GM19397 (cell line): ENCODE data around the gene PRSS3.
"Not testable (repeated sequence)": the region's sequence is repeated elsewhere in the genome, so short reads cannot be mapped to it uniquely, and the experiment has no call there.

ENCODE experiments used
- ATAC-seq: cut with Tn5 transposase; IDR thresholded peaks from one replicate; pipeline ENCODE4 v1.9.1; 2021; ENCODE audit warnings: mild to moderate bottlenecking, moderate library complexity; ENCODE audit not compliant: unreplicated experiment

PRSS3 gene

GRCh38 chr9:33785914-33786313, 9.4 kb upstream of the PRSS3 start:
- ATAC-seq: no peak

- ATAC-seq: no peak
These were observed 8.7 kb upstream of the PRSS3 start for GRCh38 chr9:33786681-33787080.

GRCh38 chr9:33787839-33788238, 7.5 kb upstream of the PRSS3 start:
- no peak for ATAC-seq

- not testable (repeated sequence) for ATAC-seq
These were observed 5.9 kb upstream of the PRSS3 start for GRCh38 chr9:33789429-33789828.

- ATAC-seq: no peak
These were observed 4.2 kb upstream of the PRSS3 start for GRCh38 chr9:33791117-33791516.

GRCh38 chr9:33793496-33793895, 1.9 kb upstream of the PRSS3 start:
- ATAC-seq: not testable (repeated sequence)

GRCh38 chr9:33794560-33794959, 801 bp upstream of the PRSS3 start:
- ATAC-seq: no peak

GRCh38 chr9:33795819-33796218, 458 bp downstream of the PRSS3 start:
- no peak for ATAC-seq

GRCh38 chr9:33796679-33797078, 1.3 kb downstream of the PRSS3 start:
- ATAC-seq: not testable (repeated sequence)

- no peak for ATAC-seq
These were observed 2.5 kb downstream of the PRSS3 start for GRCh38 chr9:33797837-33798236.

GRCh38 chr9:33798545-33798944, 3.2 kb downstream of the PRSS3 start:
- ATAC-seq: no peak

- ATAC-seq: no peak
These were observed 4.8 kb downstream of the PRSS3 start for GRCh38 chr9:33799928-33800704.

GRCh38 chr9:33800886-33801285, 5.5 kb downstream of the PRSS3 start:
- no peak for ATAC-seq

GRCh38 chr9:33801943-33802500, 6.7 kb downstream of the PRSS3 start:
- not testable (repeated sequence) for ATAC-seq

GRCh38 chr9:33804196-33804595, 8.8 kb downstream of the PRSS3 start:
- ATAC-seq: not testable (repeated sequence)

GRCh38 chr9:33807156-33807555, 11.8 kb downstream of the PRSS3 start:
- not testable (repeated sequence) for ATAC-seq

- ATAC-seq: not testable (repeated sequence)
These were observed 13.6 kb downstream of the PRSS3 start for GRCh38 chr9:33808979-33809322.

GRCh38 chr9:33809506-33809905, 14.1 kb downstream of the PRSS3 start:
- ATAC-seq: no peak

- ATAC-seq: no peak
These were observed 18.6 kb downstream of the PRSS3 start for GRCh38 chr9:33813712-33814641.

GRCh38 chr9:33815781-33816180, 20.4 kb downstream of the PRSS3 start:
- no peak for ATAC-seq
